H9 (cell line): Measurements from ENCODE around the gene GRB2. TPM values are rescaled to one million over a fixed set of nuclear protein-coding genes. Genes with fewer than 3 reads are reported as not detected.

Experiments
- DNase-seq: peaks from one replicate; pipeline ENCODE4 v3.0.0-alpha.2; 2017
- H2AFZ ChIP-seq: one replicate; pipeline ENCODE4 v1.6.1; 2013; ENCODE audit warnings: mild to moderate bottlenecking, low read length, control low read depth, moderate library complexity
- H2AK5ac ChIP-seq: 2 replicates; pipeline ENCODE4 v1.6.1; 2013; ENCODE audit warnings: low read length, control low read depth, mixed read lengths; ENCODE audit not compliant: insufficient read length
- H2BK120ac ChIP-seq: one replicate; pipeline ENCODE4 v1.6.1; 2013; ENCODE audit warnings: low read depth, mild to moderate bottlenecking, low read length, control low read depth, inconsistent platforms; ENCODE audit not compliant: poor library complexity, severe bottlenecking
- H2BK12ac ChIP-seq: 2 replicates; pipeline ENCODE4 v1.6.1; 2013; ENCODE audit warnings: low read length, control low read depth, mixed read lengths, low read depth; ENCODE audit not compliant: insufficient read length
- H2BK15ac ChIP-seq: 2 replicates; pipeline ENCODE4 v1.6.1; 2013; ENCODE audit warnings: low read depth, low read length, control low read depth
- H2BK20ac ChIP-seq: one replicate; pipeline ENCODE4 v1.6.1; 2013; ENCODE audit warnings: low read depth, mild to moderate bottlenecking, low read length, control low read depth, inconsistent platforms; ENCODE audit not compliant: poor library complexity, severe bottlenecking
- H2BK5ac ChIP-seq: 2 replicates; pipeline ENCODE4 v1.6.1; 2013; ENCODE audit warnings: low read length, control low read depth, mixed read lengths; ENCODE audit not compliant: insufficient read length
- H3K14ac ChIP-seq: 2 replicates; pipeline ENCODE4 v1.6.1; 2013; ENCODE audit warnings: low read length, control low read depth; ENCODE audit not compliant: insufficient read depth
- H3K18ac ChIP-seq: 2 replicates; pipeline ENCODE4 v1.6.1; 2013; ENCODE audit warnings: low read depth, mild to moderate bottlenecking, mixed read lengths, low read length, control low read depth; ENCODE audit not compliant: insufficient read length
- H3K23ac ChIP-seq: 2 replicates; pipeline ENCODE4 v1.6.1; 2013; ENCODE audit warnings: low read length, control low read depth, mixed read lengths, low read depth; ENCODE audit not compliant: insufficient read length
- H3K23me2 ChIP-seq: 2 replicates; pipeline ENCODE4 v1.6.1; 2013; ENCODE audit warnings: low read depth, mild to moderate bottlenecking, mixed read lengths, low read length, control low read depth; ENCODE audit not compliant: insufficient read length, poor library complexity, severe bottlenecking
- H3K27ac ChIP-seq: 2 replicates; pipeline ENCODE4 v1.5.1; 2013; ENCODE audit warnings: low read length, control low read depth, mixed read lengths, low read depth; ENCODE audit not compliant: insufficient read length
- H3K27me3 ChIP-seq: 2 replicates; pipeline ENCODE4 v1.6.1; 2013; ENCODE audit warnings: low read length, control low read depth, inconsistent platforms; ENCODE audit not compliant: insufficient read depth
- H3K4ac ChIP-seq: 2 replicates; pipeline ENCODE4 v1.6.1; 2013; ENCODE audit warnings: low read depth, mild to moderate bottlenecking, control low read depth, inconsistent platforms, low read length, moderate library complexity
- H3K4me1 ChIP-seq: 2 replicates; pipeline ENCODE4 v1.6.1; 2013; ENCODE audit warnings: low read length, control low read depth, inconsistent platforms; ENCODE audit not compliant: insufficient read depth
- H3K4me2 ChIP-seq: 2 replicates; pipeline ENCODE4 v1.6.1; 2013; ENCODE audit warnings: low read length, control low read depth, mixed read lengths; ENCODE audit not compliant: insufficient read length, insufficient read depth
- H3K56ac ChIP-seq: 2 replicates; pipeline ENCODE4 v1.6.1; 2013; ENCODE audit warnings: low read depth, mild to moderate bottlenecking, mixed read lengths, low read length, control low read depth; ENCODE audit not compliant: insufficient read length
- H3K79me1 ChIP-seq: 2 replicates; pipeline ENCODE4 v1.6.1; 2013; ENCODE audit warnings: low read depth, mild to moderate bottlenecking, moderate library complexity, low read length, control low read depth, inconsistent platforms; ENCODE audit not compliant: insufficient read depth, poor library complexity, severe bottlenecking
- H3K79me2 ChIP-seq: 2 replicates; pipeline ENCODE4 v1.6.1; 2013; ENCODE audit warnings: low read length, control low read depth, inconsistent platforms; ENCODE audit not compliant: insufficient read depth
- H3K9ac ChIP-seq: 2 replicates; pipeline ENCODE4 v1.6.1; 2013; ENCODE audit warnings: low read length, control low read depth, mixed read lengths; ENCODE audit not compliant: insufficient read length; ENCODE audit errors: extremely low read depth
- H3K9me3 ChIP-seq: one replicate; pipeline ENCODE4 v1.6.1; 2013; ENCODE audit warnings: low read depth, low read length, inconsistent platforms; ENCODE audit not compliant: control insufficient read depth
- H3T11ph ChIP-seq: one replicate; pipeline ENCODE4 v1.6.1; 2013; ENCODE audit warnings: mild to moderate bottlenecking, low read length, control low read depth, inconsistent platforms
- H4K20me1 ChIP-seq: one replicate; pipeline ENCODE4 v1.6.1; 2013; ENCODE audit not compliant: control insufficient read depth, insufficient read length, insufficient read depth
- H4K5ac ChIP-seq: 2 replicates; pipeline ENCODE4 v1.6.1; 2013; ENCODE audit warnings: low read depth, mild to moderate bottlenecking, mixed read lengths, low read length, control low read depth; ENCODE audit not compliant: insufficient read length
- H4K8ac ChIP-seq: replicated peaks from 2 replicates; pipeline ENCODE4 v1.6.1; 2013; ENCODE audit warnings: low read length, control low read depth, mixed read lengths, low read depth; ENCODE audit not compliant: insufficient read length
- H4K91ac ChIP-seq: 2 replicates; pipeline ENCODE4 v1.6.1; 2013; ENCODE audit warnings: low read depth, mild to moderate bottlenecking, moderate library complexity, mixed read lengths, low read length, control low read depth; ENCODE audit not compliant: insufficient read length
- H3K27ac Mint-ChIP-seq, 3 experiments: 2 replicates in 2 of 3; 3 replicates in 1 of 3; pipeline ENCODE4 v1.8.0; 2020 to 2021; ENCODE audit warnings: mixed read lengths in 3 of 3, mild to moderate bottlenecking in 1 of 3, moderate library complexity in 1 of 3
- H3K27me3 Mint-ChIP-seq: 2 replicates; pipeline ENCODE4 v1.8.0; 2021; ENCODE audit warnings: low read depth, mild to moderate bottlenecking, moderate library complexity, mixed read lengths
- H3K36me3 Mint-ChIP-seq, 3 experiments: 2 replicates in 2 of 3; 3 replicates in 1 of 3; pipeline ENCODE4 v1.8.0; 2020 to 2021; ENCODE audit warnings: low read depth in 3 of 3, mixed read lengths in 3 of 3; ENCODE audit not compliant: insufficient read depth in 1 of 3
- H3K4me1 Mint-ChIP-seq, 2 experiments: 2 replicates each; pipeline ENCODE4 v1.8.0; 2020; ENCODE audit warnings: mixed read lengths in 2 of 2
- H3K4me3 Mint-ChIP-seq, 2 experiments: 2 replicates in 1 of 2; 3 replicates in 1 of 2; pipeline ENCODE4 v1.8.0; 2020 to 2021; ENCODE audit warnings: mild to moderate bottlenecking in 2 of 2, mixed read lengths in 2 of 2, moderate library complexity in 1 of 2
- H3K9me3 Mint-ChIP-seq, 2 experiments: 2 replicates in 1 of 2; 3 replicates in 1 of 2; pipeline ENCODE4 v1.8.0; 2020; ENCODE audit warnings: mild to moderate bottlenecking in 2 of 2, mixed read lengths in 2 of 2, moderate library complexity in 1 of 2
- WGBS: extraction: QIAGEN DNeasy Blood & Tissue Kit; methylation state at CpG from one replicate; pipeline ENCODE4 v1.1.7; 2013; ENCODE audit warnings: missing lambda C conversion rate, low lambda C conversion rate, mixed read lengths; ENCODE audit not compliant: insufficient read length; ENCODE audit errors: extremely low coverage; 5-methylcytosine and 5-hydroxymethylcytosine counted together
- total RNA-seq: library from RNA; stranded (reverse); gene quantifications from 2 replicates; pipeline ENCODE4 v1.2.1, GENCODE V29; 2021
- TF ChIP-seq, protein P1 (sequence below): fragments of 200-600 bp; sonication (generic); conservative IDR thresholded peaks from 3 replicates; pipeline ENCODE4 v1.8.0; 2021; ENCODE audit warnings: antibody characterized with exemption, mild to moderate bottlenecking

GRB2 gene
- total RNA-seq, 1 experiment from 2014 or later: 91.7 TPM

DNA sequence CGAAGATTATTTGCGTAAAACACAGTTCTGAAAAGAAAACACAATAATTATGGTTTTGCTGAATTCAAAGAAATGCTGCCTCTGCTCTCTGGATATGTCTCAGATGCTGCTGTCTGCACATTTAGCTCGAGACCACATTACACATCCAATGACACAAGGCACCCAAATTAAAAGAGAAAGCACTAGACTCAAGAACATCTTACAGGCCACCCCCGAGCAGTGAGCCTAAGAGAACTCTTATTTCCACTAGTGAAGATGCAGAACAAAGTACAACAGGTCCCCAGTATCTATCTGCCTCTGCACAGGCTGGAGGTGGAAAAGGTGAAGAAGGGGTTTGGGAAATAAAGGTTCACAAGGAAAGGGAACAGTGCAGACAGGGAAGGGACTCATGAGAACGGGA is 33.5 kb downstream of the GRB2 start:
- Histone ChIP-seq H2AFZ (no peak overlapping the region), H3K4ac (no peak overlapping the region), H4K91ac (no peak overlapping the region), H3K9ac (no peak overlapping the region), H3K56ac (no peak overlapping the region), H2BK5ac (no peak overlapping the region), H3K9me3 (no peaks in the 10 kb centered on the region), H2BK15ac (no peak overlapping the region), H3K14ac (no peak overlapping the region), H3K4me1 (no peaks in the 10 kb centered on the region; the same call in 1 of the 2 replicates), H3K27me3 (no peaks in the 10 kb centered on the region), H3K4me2 (no peak overlapping the region), H2BK20ac (no peak overlapping the region), H3K23ac (no peak overlapping the region), H4K20me1 (no peaks in the 10 kb centered on the region), H3T11ph (no peak overlapping the region), H3K79me2 (peaks cover 4% of the 10 kb centered on the region; the same call in 1 of the 2 replicates), H2BK120ac (no peak overlapping the region), H3K18ac (no peak overlapping the region), H2AK5ac (no peak overlapping the region), H4K8ac (no peak overlapping the region), H3K79me1 (peaks cover 6% of the 10 kb centered on the region), H4K5ac (no peak overlapping the region), H2BK12ac (no peak overlapping the region), H3K23me2 (no peaks in the 10 kb centered on the region), H3K27ac (no peak overlapping the region)
- no peaks in the 10 kb centered on the region for H3K9me3 Mint-ChIP-seq
- TF ChIP-seq, protein P1, sequence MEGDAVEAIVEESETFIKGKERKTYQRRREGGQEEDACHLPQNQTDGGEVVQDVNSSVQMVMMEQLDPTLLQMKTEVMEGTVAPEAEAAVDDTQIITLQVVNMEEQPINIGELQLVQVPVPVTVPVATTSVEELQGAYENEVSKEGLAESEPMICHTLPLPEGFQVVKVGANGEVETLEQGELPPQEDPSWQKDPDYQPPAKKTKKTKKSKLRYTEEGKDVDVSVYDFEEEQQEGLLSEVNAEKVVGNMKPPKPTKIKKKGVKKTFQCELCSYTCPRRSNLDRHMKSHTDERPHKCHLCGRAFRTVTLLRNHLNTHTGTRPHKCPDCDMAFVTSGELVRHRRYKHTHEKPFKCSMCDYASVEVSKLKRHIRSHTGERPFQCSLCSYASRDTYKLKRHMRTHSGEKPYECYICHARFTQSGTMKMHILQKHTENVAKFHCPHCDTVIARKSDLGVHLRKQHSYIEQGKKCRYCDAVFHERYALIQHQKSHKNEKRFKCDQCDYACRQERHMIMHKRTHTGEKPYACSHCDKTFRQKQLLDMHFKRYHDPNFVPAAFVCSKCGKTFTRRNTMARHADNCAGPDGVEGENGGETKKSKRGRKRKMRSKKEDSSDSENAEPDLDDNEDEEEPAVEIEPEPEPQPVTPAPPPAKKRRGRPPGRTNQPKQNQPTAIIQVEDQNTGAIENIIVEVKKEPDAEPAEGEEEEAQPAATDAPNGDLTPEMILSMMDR: no peak
- DNase-seq: no peak
- WGBS: no CpG with 5 or more reads among the region's 5 CpGs
- H3K27ac Mint-ChIP-seq: peak overlapping the region in 1 of 3 experiments; percentile 7; a peak in 2 of 7 replicates
- H3K27me3 Mint-ChIP-seq: no peaks in the 10 kb centered on the region
- peaks cover 3 to 14% (median 11%) of the 10 kb centered on the region in 3 experiments; a peak in 5 of 7 replicates for H3K36me3 Mint-ChIP-seq
- no peak overlapping the region for H3K4me3 Mint-ChIP-seq
- H3K4me1 Mint-ChIP-seq: peaks cover 32 to 33% of the 10 kb centered on the region in 2 experiments
